HG03060 (cell line): Measurements from ENCODE around the gene SLX9.

ENCODE experiments used
- ATAC-seq: cut with Tn5 transposase; IDR thresholded peaks from one replicate; pipeline ENCODE4 v1.9.1; 2021; ENCODE audit warnings: low read depth, moderate number of reproducible peaks; ENCODE audit not compliant: unreplicated experiment

SLX9 gene

DNA sequence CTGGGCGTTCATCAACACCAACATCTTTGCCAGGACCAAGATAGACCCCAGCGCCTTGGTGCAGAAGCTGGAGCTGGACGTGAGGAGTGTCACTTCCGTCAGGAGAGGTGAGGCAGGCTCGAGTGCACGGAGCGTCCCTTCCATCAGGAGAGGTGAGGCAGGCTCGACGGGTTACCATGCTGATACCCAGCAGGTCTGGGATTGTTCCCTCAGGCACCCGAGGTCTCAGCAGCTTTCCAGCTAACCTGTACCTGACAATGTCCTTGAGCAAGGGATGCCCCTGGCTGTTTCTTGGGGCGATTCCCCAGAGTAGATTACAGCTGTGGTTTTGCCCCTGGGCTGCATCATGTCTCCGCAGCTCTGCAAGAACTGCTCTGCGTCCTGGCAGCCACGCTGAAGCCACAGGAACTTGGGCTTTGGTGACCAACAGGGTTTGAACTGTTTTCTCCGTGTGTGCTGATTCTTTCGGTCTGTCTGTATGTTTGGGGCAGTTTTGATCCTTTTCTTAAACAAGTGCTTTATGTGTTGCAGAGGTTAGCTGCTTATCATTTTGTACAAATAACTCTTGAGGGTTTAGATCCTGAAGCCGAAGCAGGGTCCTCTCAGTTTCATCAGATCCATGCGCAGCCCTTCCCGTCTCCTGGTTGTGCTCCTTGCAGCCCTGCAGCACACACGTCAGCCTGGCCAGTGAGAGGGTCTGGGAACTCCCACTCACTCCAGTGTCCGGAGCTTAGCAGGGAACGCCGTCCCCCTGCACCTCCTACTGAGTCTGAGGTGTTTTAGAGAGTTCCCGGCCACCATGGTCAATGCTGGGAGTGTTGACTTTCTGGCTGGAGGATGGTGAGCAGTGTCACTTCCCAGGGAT is 4.1 kb downstream of the SLX9 start:
- no peak for ATAC-seq

DNA sequence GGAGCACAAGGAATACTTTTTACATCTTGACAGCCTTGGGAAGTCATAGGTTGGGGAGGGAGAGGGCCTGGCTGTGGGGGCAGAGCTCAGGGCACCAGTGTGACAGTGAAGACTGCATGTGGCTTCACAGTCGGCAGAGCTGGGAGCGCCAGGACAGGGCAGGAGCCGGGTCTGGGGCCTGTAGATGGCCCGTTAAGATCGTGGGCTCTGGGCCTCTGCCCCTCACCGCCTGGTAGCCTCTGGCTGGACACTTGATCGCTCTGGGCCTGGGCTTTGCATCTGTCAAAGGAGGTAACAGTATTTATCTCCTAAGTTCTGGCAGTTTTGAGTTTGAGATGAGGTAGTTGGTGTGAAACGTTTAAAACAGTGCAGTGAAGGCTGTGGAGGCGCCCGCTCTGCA is 4.8 kb downstream of the SLX9 start:
- ATAC-seq: no peak

DNA sequence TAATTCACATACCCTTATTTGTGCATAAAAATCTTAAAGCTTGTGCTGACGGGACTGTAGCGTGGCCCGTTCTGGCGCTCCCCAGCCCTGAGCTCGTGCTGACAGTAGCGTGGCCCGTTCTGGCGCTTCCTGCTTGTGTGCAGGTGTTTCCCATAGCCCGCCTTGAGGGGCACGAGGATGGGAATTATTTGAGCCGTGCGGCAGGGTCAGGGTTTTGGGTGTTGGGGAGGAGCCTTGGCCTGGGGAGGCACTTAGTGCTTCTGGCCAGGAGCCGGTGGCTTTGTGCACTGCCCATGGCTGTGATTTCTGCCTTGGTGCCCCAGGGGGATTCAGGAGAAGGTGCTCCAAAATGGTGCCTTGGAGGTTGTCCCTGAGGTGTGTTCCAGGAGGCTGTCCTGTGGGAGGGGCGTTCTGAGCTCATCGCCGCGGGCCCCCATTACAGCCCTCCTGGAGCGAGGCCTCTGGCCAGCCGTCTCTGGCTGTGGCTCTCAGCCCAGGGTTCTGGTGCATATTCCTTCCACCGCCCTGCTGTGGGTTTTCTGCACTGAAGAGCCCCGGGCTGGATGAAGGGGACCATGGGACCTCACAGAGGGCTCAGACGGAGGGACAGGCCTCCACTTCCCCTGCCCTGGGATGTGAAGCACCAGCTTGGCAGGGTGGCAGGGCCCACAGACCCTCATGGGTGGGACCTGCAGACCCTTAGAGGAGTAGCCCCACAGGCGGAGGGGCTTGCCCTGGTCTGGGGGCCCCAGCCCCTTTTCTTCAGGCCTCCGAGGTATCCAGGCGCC is 6.6 kb downstream of the SLX9 start:
- no peak for ATAC-seq

DNA sequence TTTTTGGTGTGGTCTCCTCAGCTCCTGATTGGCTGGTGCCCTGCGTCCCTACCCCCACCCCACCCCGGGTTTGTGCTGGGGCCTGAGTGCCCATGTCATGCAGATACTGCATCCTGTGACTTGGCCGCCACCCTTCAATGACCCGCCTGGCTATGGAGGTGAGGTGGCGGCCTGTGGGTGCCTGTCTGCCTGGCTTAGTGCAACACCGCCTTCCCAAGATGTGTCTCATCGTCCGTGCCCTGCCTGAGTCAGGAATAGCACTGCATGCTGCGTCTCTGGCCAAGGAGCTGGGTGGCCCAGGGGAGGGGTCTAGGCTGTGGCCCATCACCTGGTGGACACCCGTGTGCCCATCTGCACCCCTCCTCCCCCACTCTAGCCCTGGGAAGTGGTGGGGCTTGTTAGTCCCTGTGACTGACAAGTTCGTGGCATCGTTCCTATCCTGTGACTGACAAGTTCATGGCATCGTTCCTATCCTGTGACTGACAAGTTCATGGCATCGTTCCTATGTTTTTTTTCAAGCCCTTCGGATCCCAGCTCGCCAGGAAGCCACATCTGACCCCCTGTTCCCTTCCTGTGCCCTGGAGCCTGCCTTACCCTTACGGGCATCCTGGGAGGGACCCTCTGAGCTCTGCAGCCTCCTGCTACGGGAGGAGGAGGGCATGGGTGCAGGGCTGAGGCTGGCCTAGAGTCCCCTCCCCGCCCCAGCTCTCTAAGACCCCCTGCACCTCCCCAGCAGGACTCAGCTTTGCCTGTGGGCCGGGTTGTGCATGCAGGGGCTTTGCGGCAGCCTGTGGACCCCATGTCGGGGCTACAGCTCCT is 7.5 kb downstream of the SLX9 start:
- no peak for ATAC-seq

DNA sequence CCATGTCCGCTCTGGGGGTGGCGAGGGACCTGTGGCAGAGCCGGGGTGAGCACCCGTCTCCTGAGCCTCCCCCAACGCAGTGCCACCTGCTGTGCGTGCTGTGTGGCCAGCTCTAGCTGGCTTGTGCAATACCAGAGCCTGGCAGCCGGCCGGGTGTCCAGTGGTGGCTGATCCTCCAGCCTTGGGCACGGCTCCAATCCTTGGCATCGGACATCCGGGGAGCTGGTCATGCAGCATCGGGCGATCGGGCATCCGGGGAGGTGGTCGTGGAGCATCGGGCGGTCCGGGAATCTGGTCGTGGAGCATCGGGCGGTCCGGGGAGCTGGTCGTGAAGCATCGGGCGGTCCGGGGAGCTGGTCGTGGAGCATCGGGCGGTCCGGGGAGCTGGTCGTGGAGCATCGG is 8.1 kb downstream of the SLX9 start:
- no peak for ATAC-seq

DNA sequence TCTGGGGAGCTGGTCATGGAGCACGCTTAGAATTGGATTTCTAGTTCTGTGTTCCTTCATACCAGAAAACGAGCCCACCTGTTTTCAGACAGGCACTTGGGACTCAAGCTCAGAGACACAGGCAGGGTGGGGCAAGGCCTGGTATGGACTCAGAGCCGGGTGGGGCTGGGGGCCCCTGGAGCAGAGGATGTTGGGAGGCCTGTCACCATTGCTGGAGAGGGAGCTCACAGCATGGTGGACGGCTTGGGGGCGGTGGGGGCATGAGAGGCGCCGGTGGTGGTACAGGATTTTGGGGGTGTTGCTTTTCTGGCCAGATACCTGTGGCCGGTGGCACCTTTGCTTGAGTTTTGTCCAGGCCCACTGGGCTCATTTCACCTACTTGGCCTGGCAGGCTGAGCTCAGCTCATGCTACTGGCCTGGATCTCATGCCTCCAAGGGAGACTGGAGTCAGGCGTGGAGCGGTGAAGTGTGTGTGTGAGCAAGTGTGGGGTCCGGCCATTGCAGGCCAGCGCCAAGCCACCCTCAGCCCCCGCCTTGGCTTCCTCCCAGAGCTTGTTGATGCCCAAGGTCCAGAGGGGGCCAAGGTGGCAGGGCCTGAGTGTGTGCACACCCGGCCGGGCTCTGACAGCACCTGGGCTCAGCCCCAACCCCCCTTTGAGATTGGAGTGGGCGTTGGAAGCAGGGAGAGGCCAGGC is 8.7 kb downstream of the SLX9 start:
- ATAC-seq: no peak

DNA sequence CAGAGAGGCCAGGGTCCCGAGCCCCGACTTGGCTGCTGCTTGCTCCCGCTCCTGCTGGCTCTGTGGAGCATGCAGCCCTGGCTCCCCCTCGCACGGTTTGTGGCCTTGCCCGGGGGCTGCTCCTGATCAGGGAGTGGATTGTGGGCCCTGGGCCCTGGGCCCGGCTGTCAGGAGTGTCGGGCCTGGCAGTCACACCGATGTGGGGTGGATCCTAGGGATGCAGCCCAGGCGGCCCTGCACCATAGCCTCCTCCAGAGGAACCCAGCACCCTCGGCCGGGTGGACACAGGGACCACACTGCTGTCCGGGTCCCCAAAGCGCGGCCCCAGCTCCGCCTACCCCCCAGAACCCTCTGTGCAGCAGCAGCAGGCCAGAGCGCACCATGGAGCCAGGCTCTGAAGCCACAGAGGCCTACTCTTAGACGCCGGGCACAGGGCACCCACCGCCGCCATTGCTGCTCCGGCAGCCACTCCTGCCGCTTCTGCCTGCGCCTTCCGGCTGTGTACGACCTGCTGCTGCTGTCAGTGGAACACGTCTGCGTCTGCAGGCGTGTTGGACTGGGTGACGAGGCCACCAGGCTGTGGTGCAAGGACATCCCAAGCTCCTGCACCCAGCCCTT is 9.4 kb downstream of the SLX9 start:
- no peak for ATAC-seq

DNA sequence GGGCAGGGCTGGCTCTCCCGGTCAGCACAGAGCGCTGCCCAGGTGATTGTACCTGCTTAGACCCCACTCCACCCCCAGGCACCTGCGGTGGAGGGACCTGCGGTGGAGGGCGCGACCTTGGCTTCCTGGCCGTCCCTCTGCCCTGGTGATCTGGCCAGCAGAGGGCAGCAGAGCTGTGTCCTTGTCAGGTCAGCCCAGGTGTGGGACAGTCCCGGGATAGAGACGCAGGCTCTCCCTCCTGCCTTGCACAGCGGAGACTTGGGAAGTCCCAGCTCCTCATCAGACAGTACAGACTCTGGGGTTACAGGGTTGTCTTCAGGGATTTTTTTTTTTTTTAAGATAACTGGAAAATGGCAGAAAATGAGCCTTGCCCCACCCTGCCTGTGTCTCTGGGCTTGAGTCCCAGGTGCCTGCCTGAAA is 10.0 kb downstream of the SLX9 start:
- ATAC-seq: no peak

DNA sequence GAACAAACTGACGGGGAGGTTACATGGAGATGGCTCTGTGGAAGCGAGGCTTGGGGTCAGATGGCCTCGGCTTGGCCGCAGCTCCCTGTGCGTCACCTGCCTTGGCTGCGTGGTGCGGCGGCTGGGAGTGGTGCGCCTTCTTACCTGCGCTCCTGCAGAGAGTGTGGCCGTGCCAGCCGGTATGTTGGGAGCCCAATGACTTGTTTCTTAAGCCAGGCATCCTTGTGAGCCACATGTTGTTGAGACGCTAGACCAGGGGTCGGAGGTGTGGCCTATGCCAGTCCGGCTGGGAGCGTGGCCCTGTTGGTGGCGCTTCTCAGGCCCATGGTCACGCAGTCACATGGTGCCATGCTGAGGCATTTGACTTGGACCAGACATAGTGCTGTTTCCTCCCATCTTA is 10.5 kb downstream of the SLX9 start:
- ATAC-seq: no peak

DNA sequence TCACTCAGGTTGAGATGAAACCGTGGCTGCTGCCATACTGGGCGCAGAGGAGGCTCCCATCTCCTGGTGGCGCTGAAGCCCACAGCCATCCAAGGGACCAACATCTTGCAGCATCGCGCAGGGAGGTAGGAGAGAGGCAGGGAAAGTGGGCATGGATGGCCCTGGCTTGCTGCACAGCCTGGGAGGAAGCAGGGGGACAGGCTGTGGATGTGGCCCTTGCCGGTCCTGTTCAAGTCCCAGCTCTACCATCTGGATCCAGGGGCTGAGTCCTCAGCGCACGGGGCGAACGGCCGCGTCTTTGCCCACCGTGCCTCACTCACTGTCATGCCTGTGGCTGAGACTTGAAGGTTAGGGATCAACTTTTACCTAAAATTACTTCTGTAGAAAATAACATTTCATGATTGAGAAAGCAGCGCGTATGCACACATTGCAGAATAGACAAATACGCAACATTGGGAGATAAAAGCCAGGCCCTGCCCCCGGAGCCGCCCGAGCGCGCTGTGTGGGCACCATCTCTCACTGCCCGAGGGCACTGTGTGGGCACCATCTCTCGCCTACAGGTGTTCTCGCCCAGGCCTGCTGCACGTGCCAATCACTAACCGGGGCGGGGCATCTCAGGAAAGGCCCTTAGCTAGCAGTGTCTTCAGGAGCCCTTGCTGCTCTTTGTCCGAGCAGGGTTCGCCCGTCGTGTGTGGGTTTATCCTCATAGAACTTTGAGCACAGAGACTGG is 11.5 kb downstream of the SLX9 start:
- ATAC-seq: no peak

DNA sequence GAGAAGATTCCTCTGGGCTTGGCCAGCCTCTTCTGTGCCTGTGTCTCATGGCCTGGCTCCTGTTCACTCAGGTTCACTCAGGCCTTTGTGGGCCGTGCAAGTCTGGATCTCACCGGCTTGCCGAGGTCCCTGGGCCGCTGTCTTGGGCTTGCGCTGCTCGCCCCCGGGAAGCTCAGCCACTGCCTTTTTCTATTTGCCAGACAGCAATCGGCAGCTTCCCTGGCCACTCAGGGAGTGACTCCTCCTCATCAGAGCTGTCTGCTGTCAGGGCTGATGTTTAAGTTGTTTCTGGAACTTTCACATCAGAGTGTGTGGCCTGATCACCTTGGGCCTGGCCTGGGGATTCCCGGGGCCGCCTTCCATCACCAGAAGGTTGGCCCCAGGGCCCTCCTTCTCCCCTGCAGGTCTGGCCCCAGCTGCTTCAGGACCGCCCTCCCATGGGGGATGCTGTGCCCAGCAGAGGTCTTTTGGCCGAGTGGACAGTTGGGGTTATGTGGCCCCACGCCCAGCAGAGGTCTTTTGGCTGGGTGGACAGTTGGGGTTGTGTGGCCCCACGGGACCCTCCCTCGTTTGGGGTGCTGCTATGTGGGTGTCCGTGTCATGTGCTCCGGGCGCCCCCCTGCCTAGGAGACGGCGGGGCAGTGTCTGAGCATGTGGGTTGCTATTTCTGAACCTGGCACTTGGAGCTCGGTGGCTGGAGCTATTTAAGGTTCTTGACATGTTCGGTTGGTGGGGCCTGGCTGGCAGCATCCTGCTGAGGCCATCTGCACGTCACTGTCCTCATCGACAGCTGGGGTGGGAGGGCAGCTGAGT is 12.5 kb downstream of the SLX9 start:
- ATAC-seq: no peak

DNA sequence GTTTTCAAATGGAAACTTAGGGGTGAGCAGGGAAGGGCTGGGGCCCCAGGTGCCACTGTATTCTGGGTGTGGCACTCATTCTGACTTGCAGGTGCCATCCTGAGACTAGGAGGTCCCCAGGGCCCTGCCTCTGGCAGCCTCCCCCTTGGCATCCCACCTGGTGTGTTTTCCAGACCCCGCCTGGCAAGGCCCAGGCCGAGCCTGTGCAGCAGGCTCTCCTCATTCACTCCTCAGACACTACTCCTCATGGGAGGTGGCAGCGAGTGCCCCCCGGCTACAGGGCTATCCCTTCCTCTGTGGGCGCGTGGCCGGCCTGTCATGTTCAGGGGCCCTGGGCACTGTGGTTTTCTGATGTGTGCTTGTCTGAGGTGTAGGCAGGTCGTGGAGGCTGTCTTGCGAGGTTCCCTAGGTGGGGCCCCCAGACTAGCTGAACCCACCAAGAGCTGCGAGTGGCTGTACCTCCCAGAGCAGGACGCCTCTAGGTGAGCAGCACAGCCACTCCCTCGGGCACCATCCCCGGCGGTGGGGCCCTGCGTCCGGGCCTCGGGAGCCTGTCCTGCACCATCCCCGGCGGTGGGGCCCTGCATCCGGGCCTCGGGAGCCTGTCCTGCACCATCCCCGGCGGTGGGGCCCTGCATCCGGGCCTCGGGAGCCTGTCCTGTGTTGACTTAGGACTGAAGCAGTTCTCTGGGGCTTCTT is 13.2 kb downstream of the SLX9 start:
- no peak for ATAC-seq

DNA sequence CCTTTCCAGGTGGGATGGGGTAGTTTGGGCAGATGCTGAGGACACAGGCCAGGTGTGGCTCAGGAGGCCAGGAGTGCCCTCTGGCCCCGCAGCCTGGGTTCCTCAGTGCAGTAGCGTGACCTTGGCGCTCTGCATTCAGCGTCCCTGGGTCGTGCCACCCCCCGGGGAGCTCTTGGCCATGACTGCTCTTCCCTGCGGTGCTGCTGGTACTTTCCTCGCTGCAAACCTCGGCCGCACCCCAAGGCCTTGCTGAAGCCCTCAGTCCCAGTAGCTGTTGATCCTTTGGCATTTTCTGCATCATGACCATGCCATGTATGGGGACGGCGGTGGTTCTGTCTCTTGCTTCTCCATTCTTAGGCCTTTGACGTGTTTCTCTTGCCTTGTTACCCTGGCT is 13.8 kb downstream of the SLX9 start:
- no peak for ATAC-seq

DNA sequence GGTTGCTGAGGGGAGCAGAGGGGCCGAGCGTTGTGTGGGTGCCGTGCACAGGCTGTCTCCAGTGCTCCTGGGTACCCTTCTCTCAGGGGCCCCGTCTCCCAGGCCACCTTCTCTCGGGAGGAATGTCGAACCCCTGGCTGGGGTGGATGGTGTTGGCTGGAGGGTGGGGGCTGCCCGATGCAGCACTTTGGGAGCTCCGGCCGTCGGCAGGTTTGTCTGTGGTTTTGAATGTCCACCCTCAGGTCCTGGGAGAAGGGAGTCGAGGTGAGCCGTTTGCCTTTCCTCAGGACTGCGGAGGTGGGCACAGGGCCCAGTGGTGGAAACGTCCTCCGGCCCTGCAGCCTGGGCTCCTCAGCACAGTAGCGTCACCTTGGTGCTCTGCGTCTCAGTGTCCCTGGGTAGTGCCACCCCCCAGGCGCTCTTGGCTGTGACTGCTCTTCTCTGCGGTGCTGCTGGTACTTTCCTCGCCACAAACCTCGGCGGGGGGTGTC is 14.5 kb downstream of the SLX9 start:
- no peak for ATAC-seq

DNA sequence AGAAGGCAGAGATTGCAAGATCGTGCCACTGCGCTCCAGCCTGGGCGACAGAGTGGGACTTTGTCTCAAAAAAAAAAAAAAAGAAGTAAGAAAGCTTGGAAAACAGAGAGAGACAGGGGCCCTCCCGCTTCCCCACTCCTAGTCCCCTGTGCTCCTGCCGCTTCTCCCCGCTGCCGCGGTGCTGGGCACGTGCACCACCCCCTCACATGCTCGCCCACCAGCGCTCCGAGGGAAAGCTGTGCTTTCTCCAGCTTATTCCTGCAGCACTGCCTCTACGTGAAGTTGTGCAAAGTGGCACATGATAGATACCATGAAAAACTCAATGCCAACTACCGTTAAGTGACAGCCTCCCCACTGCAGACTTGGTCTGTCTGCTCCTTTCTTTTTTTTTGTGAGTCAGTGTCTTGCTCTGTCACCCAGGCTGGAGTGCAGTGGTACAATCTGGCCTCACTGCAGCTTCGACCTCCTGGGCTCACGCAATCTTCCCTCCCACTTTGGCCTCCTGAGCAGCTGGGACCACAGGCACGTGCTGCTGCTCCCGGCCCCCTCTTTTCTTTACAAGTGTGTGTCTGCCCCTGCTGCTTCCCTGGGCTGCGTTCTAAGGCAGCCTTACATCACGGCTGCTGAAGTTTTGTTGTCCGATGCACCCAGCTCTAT is 15.4 kb downstream of the SLX9 start:
- ATAC-seq: no peak

DNA sequence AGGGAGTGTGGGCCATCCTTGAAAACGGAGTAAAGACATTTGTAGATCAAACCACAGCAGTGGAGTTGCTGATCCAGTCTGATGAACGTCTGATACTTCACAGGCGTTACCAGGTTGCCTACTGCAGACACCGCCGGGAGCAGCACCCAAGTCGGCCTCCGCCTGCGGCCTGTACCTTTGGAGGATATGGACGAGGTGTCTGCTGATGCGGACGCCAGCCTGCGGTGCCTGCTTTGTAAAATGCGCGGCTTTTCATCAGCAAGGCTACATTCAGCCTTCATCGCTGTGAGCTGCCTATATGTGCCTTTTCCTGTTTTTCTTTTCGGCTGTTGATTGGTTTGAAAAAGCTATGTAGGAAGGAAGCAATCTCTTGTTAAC is 16.0 kb downstream of the SLX9 start:
- ATAC-seq: no peak

DNA sequence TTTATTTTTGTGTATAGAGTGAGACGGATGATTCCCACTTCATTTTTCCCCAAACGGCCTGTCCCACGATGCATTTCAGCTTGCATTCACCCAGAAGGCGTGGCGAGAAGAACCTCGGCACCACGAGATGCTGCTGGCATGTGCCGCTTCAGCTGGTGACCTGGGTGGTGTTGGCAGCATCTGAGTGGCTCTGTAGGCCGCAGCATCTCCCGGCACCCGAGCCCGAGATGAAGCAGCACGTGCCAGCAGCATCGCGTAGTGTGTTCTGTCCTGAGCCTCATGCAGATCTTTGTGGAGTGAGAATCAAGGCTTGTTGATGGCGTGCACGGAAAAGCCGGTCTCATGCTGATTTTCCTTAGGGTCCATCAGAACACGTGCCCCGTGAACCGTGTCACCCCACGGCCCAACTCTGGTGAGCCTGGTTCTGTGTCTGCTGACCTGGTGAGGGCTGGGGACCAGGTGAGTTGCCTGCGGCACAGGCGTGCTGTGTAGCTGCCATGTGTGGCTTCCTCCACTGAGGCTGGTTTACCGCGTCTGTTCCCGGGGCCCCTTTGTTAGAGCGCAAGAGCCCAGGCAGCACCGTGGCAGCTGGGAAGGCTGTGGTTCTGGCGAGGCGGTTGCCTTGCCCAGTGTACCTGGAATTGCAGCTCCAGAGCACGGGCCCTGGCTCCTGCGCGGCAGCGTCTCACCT is 16.7 kb downstream of the SLX9 start:
- ATAC-seq: no peak
